Activated naive CD4-positive, alpha-beta T cell treated with anti-CD3 and anti-CD28 coated beads for 36 hours (primary cell): ENCODE results near the gene TUBB3. TPM values are rescaled to one million over a fixed set of nuclear protein-coding genes. Genes with fewer than 3 reads are reported as not detected.
"Not testable (repeated sequence)": the region's sequence is repeated elsewhere in the genome, so short reads cannot be mapped to it uniquely, and the experiment has no call there.

Experiments used
- CTCF ChIA-PET: fragments of 350-600 bp; sonication (Branson Sonifier 250); formaldehyde crosslinking; loops from one replicate; lab custom pipeline; 2021; ENCODE audit warnings: antibody characterized with exemption; lab: Charles Lee
- DNase-seq: peaks from one replicate; pipeline ENCODE4 v3.0.0-alpha.2; 2020
- H3K27ac Mint-ChIP-seq: one replicate; pipeline ENCODE4 v1.8.0; 2021; ENCODE audit warnings: mild to moderate bottlenecking, mixed read lengths
- H3K27me3 Mint-ChIP-seq: one replicate; pipeline ENCODE4 v1.8.0; 2021; ENCODE audit warnings: low read depth, mixed read lengths
- H3K36me3 Mint-ChIP-seq: one replicate; pipeline ENCODE4 v1.8.0; 2021; ENCODE audit warnings: low read depth, mixed read lengths
- H3K4me1 Mint-ChIP-seq: one replicate; pipeline ENCODE4 v1.8.0; 2021; ENCODE audit warnings: low read depth, mixed read lengths
- H3K4me3 Mint-ChIP-seq: one replicate; pipeline ENCODE4 v1.8.0; 2021; ENCODE audit warnings: mild to moderate bottlenecking, moderate library complexity, mixed read lengths
- H3K9me3 Mint-ChIP-seq: one replicate; pipeline ENCODE4 v1.8.0; 2021; ENCODE audit warnings: mixed read lengths
- intact Hi-C: fragments of 100-400 bp; cut with micrococcal nuclease; formaldehyde crosslinking; loops from one replicate; pipeline ENCODE4 v1.15.1; 2023
- total RNA-seq, 2 experiments: library from RNA; stranded (reverse); gene quantifications; one replicate each; pipeline ENCODE4 v1.2.3, GENCODE V29; 2021

Gene TUBB3
- total RNA-seq, 2 experiments from 2014 or later, result 0.20 to 0.38 TPM

DNA sequence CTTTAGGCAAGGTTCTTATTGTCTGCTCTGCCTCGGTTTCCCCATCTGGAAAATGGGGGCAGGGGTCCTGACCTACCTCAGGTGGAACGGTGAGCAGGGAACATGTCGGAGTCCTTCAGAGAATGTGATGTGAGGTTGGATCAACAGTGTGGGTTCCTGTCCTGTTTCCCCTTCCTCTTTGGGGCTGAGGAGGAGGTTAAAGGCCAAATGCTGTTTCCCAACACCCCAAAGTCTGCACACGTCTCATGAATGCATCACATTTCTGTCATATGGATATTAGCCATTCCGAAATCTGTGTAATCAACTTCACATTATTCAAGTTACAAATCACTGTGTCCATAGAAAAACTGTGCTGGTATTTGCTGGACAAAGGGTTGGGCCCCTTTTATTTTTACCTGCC lies 44.3 kb downstream of the TUBB3 start:
- intact Hi-C loops, CTCF ChIA-PET, H3K27me3 Mint-ChIP-seq, H3K27ac Mint-ChIP-seq, DNase-seq, H3K4me3 Mint-ChIP-seq: not testable (repeated sequence)
- Mint-ChIP-seq H3K4me1 (peaks cover 16% of the 10 kb centered on the region), H3K36me3 (peaks cover 13% of the 10 kb centered on the region), H3K9me3 (peaks cover 11% of the 10 kb centered on the region)

- peaks cover 13% of the 10 kb centered on the region for H3K36me3 Mint-ChIP-seq
- DNase-seq, intact Hi-C loops, CTCF ChIA-PET, H3K4me3 Mint-ChIP-seq, H3K27ac Mint-ChIP-seq, H3K27me3 Mint-ChIP-seq: not testable (repeated sequence)
- peaks cover 17% of the 10 kb centered on the region for H3K4me1 Mint-ChIP-seq
- H3K9me3 Mint-ChIP-seq, result peaks cover 11% of the 10 kb centered on the region
Observed at GRCh38 chr16:89968074-89968473, 44.9 kb downstream of the TUBB3 start.

GRCh38 chr16:89969741-89970410 lies 46.7 kb downstream of the TUBB3 start:
- no peak for DNase-seq
- H3K36me3 Mint-ChIP-seq, result peaks cover 17% of the 10 kb centered on the region
- intact Hi-C loops, result no loop called here
- H3K4me1 Mint-ChIP-seq, result peaks cover 29% of the 10 kb centered on the region
- H3K4me3 Mint-ChIP-seq, result no peak overlapping the region
- peaks cover 11% of the 10 kb centered on the region for H3K9me3 Mint-ChIP-seq
- CTCF ChIA-PET, result no interaction called here
- no peak overlapping the region for H3K27ac Mint-ChIP-seq
- H3K27me3 Mint-ChIP-seq, result no peaks in the 10 kb centered on the region

DNA sequence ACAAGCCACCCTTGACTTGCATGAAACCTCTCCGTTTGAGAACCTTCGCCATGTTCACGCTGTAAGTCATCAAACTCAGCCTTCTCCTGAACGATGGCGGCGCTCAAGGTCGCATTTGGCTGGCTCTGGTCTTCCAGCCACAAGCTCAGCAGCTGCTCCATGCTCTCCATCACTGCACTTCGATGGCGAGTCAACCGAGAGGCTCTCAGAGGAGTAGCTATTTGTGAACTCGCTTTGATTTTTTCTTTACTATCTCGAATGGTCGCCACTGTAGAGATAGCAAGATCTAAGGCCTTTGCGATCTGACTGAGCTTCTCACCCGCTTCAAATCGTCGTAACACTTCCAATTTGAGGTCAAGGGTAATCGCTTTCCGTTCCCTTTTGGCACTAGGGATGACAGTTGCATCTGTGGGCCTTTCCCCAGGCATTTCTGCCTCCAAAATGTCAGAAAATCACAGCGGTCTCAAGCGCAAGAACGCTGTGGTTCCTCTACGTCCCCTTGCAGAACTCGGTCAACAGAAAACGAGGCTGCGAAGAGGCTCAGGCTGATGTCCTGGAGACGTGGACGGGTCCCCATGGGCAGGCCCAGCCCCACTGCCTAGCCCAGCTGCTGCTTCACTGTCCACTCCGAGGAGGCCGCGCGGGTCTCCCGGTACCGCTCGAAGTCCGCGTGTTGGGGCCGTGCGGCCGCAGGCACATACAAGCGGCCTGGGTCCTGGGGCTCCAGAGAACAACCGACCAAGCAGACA lies 48.5 kb downstream of the TUBB3 start:
- H3K9me3 Mint-ChIP-seq, result peaks cover 11% of the 10 kb centered on the region
- intact Hi-C loops, result loop anchor here (1.0 kb wide), 3 partner anchors 23 to 106 kb away; partner anchors contain the start of genes DEF8 and PRDM7
- H3K27ac Mint-ChIP-seq, result peak overlapping the region; percentile 93
- DNase-seq, result no peak
- CTCF ChIA-PET, result interaction anchor here (0.5 kb wide), 1 partner anchor 42 kb away, joined by 3 read pairs; no protein-coding TSS in a partner anchor
- H3K36me3 Mint-ChIP-seq, result peaks cover 17% of the 10 kb centered on the region
- H3K27me3 Mint-ChIP-seq, result no peaks in the 10 kb centered on the region
- H3K4me3 Mint-ChIP-seq, result peak overlapping the region; percentile 98
- H3K4me1 Mint-ChIP-seq, result peaks cover 37% of the 10 kb centered on the region

DNA sequence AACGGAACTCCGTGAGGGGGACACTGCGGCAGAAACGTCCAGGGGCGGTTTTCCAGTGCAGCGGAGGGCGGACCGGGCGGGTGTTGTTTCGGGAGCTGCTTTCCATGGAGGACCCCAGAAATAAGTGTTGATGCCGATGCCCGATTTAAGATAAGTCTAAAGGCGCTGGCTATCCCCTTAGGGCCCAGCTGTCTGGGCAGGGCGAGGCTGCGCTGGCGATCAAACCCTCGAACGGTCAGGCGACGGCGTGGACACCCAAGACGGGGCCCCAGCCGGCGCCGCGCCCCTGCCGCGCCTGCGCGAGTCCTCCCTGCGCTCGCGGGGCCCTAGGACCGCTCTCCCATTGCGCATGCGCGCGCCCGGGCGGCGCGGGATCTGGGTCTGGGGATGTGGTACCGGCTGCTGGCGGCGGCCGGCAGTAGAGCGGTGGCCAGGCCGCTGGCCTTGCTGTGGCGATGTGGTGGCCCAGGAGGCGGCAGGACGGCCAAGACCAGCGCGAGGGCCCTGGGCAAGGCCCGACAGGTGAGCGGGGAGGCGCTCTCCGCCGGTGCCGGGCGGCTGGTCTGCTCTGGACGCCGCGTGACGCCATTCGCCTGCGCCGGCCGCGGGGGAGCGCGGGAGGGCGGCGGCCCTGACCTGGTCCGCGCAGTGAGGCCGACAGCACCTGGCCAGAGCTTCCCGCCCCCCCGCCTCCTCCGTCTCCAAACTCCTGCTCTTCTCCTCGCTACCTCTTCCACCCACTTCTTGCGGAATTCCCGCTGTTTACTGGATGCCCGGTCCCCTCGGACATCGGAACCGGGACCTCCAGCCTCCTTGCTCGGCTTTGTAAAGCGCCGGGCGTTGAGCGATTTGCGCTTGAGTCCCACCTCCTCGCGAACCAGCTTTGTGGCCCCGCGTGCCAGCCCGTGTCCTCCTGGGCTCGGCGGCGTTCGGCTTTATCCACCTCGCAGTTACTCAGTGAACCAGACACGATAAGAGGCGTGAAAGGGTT lies 49.4 kb downstream of the TUBB3 start:
- CTCF ChIA-PET, result interaction anchor here (1.5 kb wide), 1 partner anchor 48 kb away, joined by 3 read pairs; no protein-coding TSS in a partner anchor
- Mint-ChIP-seq H3K27me3 (no peaks in the 10 kb centered on the region), H3K9me3 (peaks cover 11% of the 10 kb centered on the region), H3K4me3 (peak overlapping the region; percentile 98), H3K27ac (peak overlapping the region; percentile 93), H3K36me3 (peaks cover 17% of the 10 kb centered on the region), H3K4me1 (peaks cover 38% of the 10 kb centered on the region)
- intact Hi-C loops, result loop anchor here (1.0 kb wide), 3 partner anchors 24 to 105 kb away; partner anchors contain the start of genes DEF8 and PRDM7
- DNase-seq, result peak; percentile 89

DNA sequence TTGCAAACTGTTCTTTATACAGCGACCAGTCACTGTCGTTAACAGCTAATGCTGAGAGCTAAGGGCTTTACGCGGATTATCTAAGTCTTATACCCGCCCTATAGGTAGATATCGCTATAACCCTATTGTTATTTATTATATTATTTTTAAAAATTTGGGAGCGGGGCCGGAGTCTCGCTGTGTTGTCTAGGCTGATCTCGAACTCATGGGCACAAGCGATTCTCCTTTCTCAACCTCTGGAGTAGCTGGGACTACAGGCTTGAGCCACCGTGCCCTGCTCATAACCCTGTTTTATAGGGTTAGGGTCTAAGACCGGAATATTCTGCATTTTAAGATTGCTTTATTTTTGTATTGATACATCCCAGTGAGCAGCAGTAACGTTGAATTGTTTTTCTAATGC lies 50.1 kb downstream of the TUBB3 start:
- no peaks in the 10 kb centered on the region for H3K27me3 Mint-ChIP-seq
- intact Hi-C loops, result no loop called here
- peak overlapping the region; percentile 93 for H3K27ac Mint-ChIP-seq
- H3K4me3 Mint-ChIP-seq, result peak overlapping the region; percentile 98
- CTCF ChIA-PET, result interaction anchor here (1.5 kb wide), 1 partner anchor 47 kb away, joined by 3 read pairs; no protein-coding TSS in a partner anchor
- no peak for DNase-seq
- peaks cover 11% of the 10 kb centered on the region for H3K9me3 Mint-ChIP-seq
- H3K36me3 Mint-ChIP-seq, result peaks cover 16% of the 10 kb centered on the region
- peaks cover 38% of the 10 kb centered on the region for H3K4me1 Mint-ChIP-seq

DNA sequence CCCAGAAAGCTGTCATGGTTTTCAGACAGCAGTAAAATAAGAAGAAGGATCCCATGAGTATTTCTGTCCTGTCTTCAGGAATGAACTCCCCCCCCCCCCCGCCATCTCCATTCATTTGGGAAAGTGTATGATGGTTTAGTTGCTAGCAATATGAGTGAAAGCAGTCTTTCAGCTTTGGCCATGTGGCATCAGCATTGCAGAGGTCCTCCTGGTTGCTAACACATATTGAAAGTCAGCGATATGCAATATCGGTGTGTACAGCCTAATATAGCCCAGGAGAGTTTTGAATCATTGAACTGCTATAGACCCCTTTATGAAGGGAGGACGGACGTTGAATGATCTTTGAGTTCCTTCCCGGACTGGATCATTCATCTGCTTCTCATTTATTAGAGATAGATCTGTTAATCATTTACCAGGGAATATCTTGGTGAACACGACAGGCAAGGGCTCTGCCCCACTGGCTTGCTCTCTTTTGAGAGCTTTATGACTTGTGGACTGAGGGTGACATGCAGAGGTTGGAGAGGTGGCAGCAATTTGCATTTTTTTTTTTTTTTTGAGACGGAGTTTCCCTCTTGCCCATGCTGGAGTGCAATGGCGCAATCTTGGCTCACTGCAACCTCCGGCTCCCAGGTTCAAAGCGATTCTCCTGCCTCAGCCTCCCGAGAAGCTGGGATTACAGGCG lies 50.7 kb downstream of the TUBB3 start:
- peaks cover 38% of the 10 kb centered on the region for H3K4me1 Mint-ChIP-seq
- no peaks in the 10 kb centered on the region for H3K27me3 Mint-ChIP-seq
- no peak for DNase-seq
- peaks cover 14% of the 10 kb centered on the region for H3K36me3 Mint-ChIP-seq
- peaks cover 11% of the 10 kb centered on the region for H3K9me3 Mint-ChIP-seq
- CTCF ChIA-PET, result interaction anchor here (0.7 to 1.5 kb wide), 3 partner anchors 47 to 64 kb away, joined by 3 to 4 read pairs (median 3); no protein-coding TSS in a partner anchor
- intact Hi-C loops, result no loop called here
- H3K4me3 Mint-ChIP-seq, result peak overlapping the region; percentile 98
- H3K27ac Mint-ChIP-seq, result no peak overlapping the region

- H3K4me1 Mint-ChIP-seq, result peaks cover 38% of the 10 kb centered on the region
- peaks cover 11% of the 10 kb centered on the region for H3K9me3 Mint-ChIP-seq
- CTCF ChIA-PET, result interaction anchor here (0.9 kb wide), 1 partner anchor 66 kb away, joined by 3 read pairs; no protein-coding TSS in a partner anchor
- H3K27me3 Mint-ChIP-seq, result no peaks in the 10 kb centered on the region
- intact Hi-C loops, result no loop called here
- DNase-seq, result no peak
- no peak overlapping the region for H3K27ac Mint-ChIP-seq
- peaks cover 17% of the 10 kb centered on the region for H3K36me3 Mint-ChIP-seq
- no peak overlapping the region for H3K4me3 Mint-ChIP-seq
Observed at GRCh38 chr16:89974870-89975269, 51.7 kb downstream of the TUBB3 start.

DNA sequence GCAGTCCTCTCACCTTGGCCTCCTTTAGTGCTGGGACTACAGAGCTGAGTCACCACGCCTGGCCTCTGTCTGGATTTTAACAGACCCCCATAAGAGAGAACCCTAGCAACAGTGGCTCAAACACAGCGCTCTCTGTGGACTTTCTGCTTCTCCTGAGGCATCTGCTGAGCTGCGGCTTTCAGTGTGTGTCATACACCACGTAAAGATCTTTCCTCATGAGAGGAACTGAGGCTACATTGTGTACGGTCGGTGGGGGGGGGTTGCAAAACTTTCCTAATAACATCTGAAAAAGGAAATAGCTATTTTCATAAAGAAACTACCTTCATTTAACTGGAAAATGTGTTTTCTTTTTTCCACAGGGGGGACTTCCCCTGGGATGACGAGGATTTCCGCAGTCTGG lies 58.3 kb downstream of the TUBB3 start:
- peaks cover 30% of the 10 kb centered on the region for H3K36me3 Mint-ChIP-seq
- intact Hi-C loops, result no loop called here
- H3K4me3 Mint-ChIP-seq, result no peak overlapping the region
- H3K4me1 Mint-ChIP-seq, result peaks cover 2% of the 10 kb centered on the region
- H3K27me3 Mint-ChIP-seq, result no peaks in the 10 kb centered on the region
- no peaks in the 10 kb centered on the region for H3K9me3 Mint-ChIP-seq
- DNase-seq, result no peak
- CTCF ChIA-PET, result no interaction called here
- no peak overlapping the region for H3K27ac Mint-ChIP-seq

- H3K9me3 Mint-ChIP-seq, result no peaks in the 10 kb centered on the region
- no peak for DNase-seq
- no peak overlapping the region for H3K4me3 Mint-ChIP-seq
- H3K27ac Mint-ChIP-seq, result no peak overlapping the region
- no peaks in the 10 kb centered on the region for H3K27me3 Mint-ChIP-seq
- H3K36me3 Mint-ChIP-seq, result peaks cover 37% of the 10 kb centered on the region
- H3K4me1 Mint-ChIP-seq, result peaks cover under 1% of the 10 kb centered on the region
- intact Hi-C loops, result no loop called here
- CTCF ChIA-PET, result interaction anchor here (0.6 kb wide), 1 partner anchor 546 kb away, joined by 3 read pairs; no protein-coding TSS in a partner anchor
Observed at GRCh38 chr16:89982318-89982717, 59.2 kb downstream of the TUBB3 start.

DNA sequence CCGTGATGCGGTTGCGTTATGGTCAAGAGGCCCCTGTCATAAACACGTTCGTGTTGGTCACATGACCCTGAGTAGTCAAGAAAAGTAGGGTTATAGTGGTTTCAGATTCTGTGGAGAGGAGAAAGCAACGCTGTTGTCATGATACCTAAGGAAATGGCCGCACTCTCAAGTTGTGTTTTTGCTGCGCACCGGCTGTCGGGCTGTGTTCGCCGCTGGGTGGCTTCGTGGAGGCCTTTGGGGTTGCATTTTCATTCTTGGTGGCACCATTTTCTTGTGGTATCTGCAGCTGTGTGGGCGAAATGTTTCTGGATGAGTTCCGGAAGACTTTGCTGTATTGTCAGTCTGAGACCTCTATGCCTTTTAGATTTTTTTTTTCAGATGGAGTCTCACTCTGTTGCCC lies 60.4 kb downstream of the TUBB3 start:
- CTCF ChIA-PET, result no interaction called here
- no peak overlapping the region for H3K27ac Mint-ChIP-seq
- peaks cover 38% of the 10 kb centered on the region for H3K36me3 Mint-ChIP-seq
- no peaks in the 10 kb centered on the region for H3K4me1 Mint-ChIP-seq
- H3K4me3 Mint-ChIP-seq, result no peak overlapping the region
- H3K9me3 Mint-ChIP-seq, result no peaks in the 10 kb centered on the region
- H3K27me3 Mint-ChIP-seq, result no peaks in the 10 kb centered on the region
- DNase-seq, result no peak
- intact Hi-C loops, result no loop called here
